PC-3 (cell line): Measurements from ENCODE around the gene UGT1A10. TPM values are rescaled to one million over a fixed set of nuclear protein-coding genes. Genes with fewer than 3 reads are reported as not detected.

Experiments
- ATAC-seq: fragments of 200-7000 bp; cut with Tn5 transposase; 2 replicates; pipeline ENCODE4 v1.9.1; 2020; ENCODE audit warnings: mild to moderate bottlenecking, moderate library complexity
- BruUV-seq: library from RNA; stranded (reverse); fragments of 400-500 nt; replicated peaks from 2 replicates; lab custom pipeline; 2021; lab: Mats Ljungman, UMichigan
- CTCF ChIA-PET: fragments of 300-600 bp; sonication (Branson Sonifier 250); formaldehyde crosslinking; loops from one replicate; lab custom pipeline; 2022; ENCODE audit warnings: antibody characterized with exemption; lab: Charles Lee
- POLR2A ChIA-PET: fragments of 300-600 bp; sonication (Branson Sonifier 250); formaldehyde crosslinking; loops from one replicate; lab custom pipeline; 2022; ENCODE audit warnings: antibody characterized with exemption; ENCODE audit not compliant: unreplicated experiment; lab: Charles Lee
- DNase-seq: peaks from one replicate; pipeline ENCODE4 v3.0.0-alpha.2; 2015
- H2AFZ ChIP-seq: fragments of 300-600 bp; sonication (generic); 2 replicates; pipeline ENCODE4 v1.6.0; 2016; ENCODE audit warnings: antibody characterized with exemption, low read length
- H3F3A ChIP-seq: fragments of 300-600 bp; sonication (generic); one replicate; pipeline ENCODE4 v1.6.0; 2017; ENCODE audit warnings: antibody characterized with exemption, low read length, control low read depth, mild to moderate bottlenecking; ENCODE audit not compliant: unreplicated experiment
- H3K27ac ChIP-seq: fragments of 300-600 bp; sonication (generic); 2 replicates; pipeline ENCODE4 v1.5.1; 2016; ENCODE audit warnings: mild to moderate bottlenecking, low read length
- H3K27me3 ChIP-seq: fragments of 300-600 bp; sonication (generic); 2 replicates; pipeline ENCODE4 v1.6.1; 2016; ENCODE audit warnings: low read length, mixed read lengths
- H3K36me3 ChIP-seq: fragments of 300-600 bp; sonication (generic); 2 replicates; pipeline ENCODE4 v1.6.1; 2016; ENCODE audit warnings: low read depth, mixed run types, low read length, mixed read lengths
- H3K4me1 ChIP-seq: fragments of 300-600 bp; sonication (generic); 2 replicates; pipeline ENCODE4 v1.5.1; 2016; ENCODE audit warnings: low read length; ENCODE audit not compliant: insufficient read depth
- H3K4me2 ChIP-seq: fragments of 300-600 bp; sonication (generic); 2 replicates; pipeline ENCODE4 v1.6.0; 2016; ENCODE audit warnings: low read length
- H3K4me3 ChIP-seq: fragments of 300-600 bp; sonication (generic); 2 replicates; pipeline ENCODE4 v1.5.1; 2016; ENCODE audit warnings: mild to moderate bottlenecking, low read length, mixed read lengths
- H3K79me2 ChIP-seq: fragments of 300-600 bp; sonication (generic); 2 replicates; pipeline ENCODE4 v1.6.1; 2017; ENCODE audit warnings: low read length, mixed read lengths
- H3K9ac ChIP-seq: fragments of 300-600 bp; sonication (generic); 2 replicates; pipeline ENCODE4 v1.6.0; 2016; ENCODE audit warnings: mild to moderate bottlenecking, low read length
- H3K9me2 ChIP-seq: fragments of 300-600 bp; sonication (generic); replicated peaks from 2 replicates; pipeline ENCODE4 v1.6.1; 2016; ENCODE audit warnings: mixed run types, low read length, mixed read lengths
- H3K9me3 ChIP-seq: fragments of 300-600 bp; sonication (generic); 2 replicates; pipeline ENCODE4 v1.6.1; 2016; ENCODE audit warnings: low read length, mixed read lengths
- H4K20me1 ChIP-seq: fragments of 300-600 bp; sonication (generic); 2 replicates; pipeline ENCODE4 v1.6.1; 2016; ENCODE audit warnings: low read length, mixed read lengths
- EZH2 ChIP-seq: fragments of 300-600 bp; sonication (generic); IDR thresholded peaks from one replicate; pipeline ENCODE4 v1.6.1; 2017; ENCODE audit warnings: antibody characterized with exemption, mild to moderate bottlenecking, low read length; ENCODE audit not compliant: unreplicated experiment
- EZH2phosphoT487 ChIP-seq: fragments of 300-600 bp; sonication (generic); IDR thresholded peaks from 2 replicates; pipeline ENCODE4 v1.6.1; 2018; ENCODE audit warnings: mild to moderate bottlenecking, antibody characterized with exemption, low read length, borderline replicate concordance
- intact Hi-C: fragments of 100-400 bp; cut with micrococcal nuclease; formaldehyde crosslinking; loops from 2 replicates; pipeline ENCODE4 v1.9.0; 2023
- total RNA-seq: library from RNA; depleted of rRNA; stranded (reverse); fragments of >200 nt; gene quantifications from 2 replicates; pipeline ENCODE4 v1.2.3, GENCODE V29; 2014
- TF ChIP-seq, protein P1 (sequence below): fragments of 300-600 bp; sonication (generic); conservative IDR thresholded peaks from 2 replicates; pipeline ENCODE4 v1.5.1; 2017; ENCODE audit warnings: antibody characterized with exemption, low read depth, mild to moderate bottlenecking, low read length

UGT1A10 gene
- total RNA-seq, 1 experiment from 2014 or later: not detected

DNA sequence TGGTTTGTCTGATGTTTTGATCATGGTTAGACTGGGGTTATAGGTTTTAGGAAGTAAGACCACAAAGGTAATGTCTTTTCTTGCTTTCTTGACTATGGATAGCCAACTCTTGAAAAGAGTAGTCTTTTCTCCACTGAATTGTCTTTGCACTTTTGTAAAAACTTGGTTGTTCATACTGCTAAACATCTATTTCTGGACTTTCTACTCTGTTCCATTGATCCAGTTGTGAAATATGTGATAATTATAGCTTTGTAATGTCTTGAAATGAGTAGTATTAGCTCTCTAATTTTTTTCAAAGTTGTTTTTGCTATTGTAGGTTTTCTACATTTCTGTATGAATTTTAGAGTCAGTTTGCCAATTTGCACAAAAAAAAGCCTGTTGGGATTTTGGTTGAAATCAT, 22.4 kb downstream of the UGT1A10 start:
- POLR2A ChIA-PET: no interaction called here
- no TSS peak for BruUV-seq
- CTCF ChIA-PET: no interaction called here

DNA sequence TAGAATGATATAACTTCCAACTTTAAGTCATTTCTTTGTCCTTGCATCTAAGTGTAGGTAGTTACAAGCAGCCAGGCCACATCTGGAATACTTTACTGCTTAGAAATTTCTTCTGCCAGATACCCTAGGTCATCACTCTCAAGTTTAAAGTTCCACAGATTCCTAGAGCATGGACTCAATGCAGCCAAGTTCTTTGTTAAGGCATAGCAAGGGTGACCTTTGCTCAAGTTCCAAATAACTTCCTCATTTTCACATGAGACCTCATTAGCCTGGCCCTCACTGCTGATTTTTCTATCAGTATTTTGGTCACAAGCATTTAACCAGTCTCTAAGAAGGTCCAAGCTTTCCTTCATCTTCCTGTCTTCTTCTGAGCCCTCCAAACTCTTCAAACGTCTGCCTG, 27.7 kb downstream of the UGT1A10 start:
- Histone ChIP-seq H3K27me3 (no peaks in the 10 kb centered on the region), H3K9me2 (no peaks in the 10 kb centered on the region), H3K9me3 (no peaks in the 10 kb centered on the region), H3K9ac (no peak overlapping the region), H3K36me3 (no peaks in the 10 kb centered on the region), H3K4me1 (no peaks in the 10 kb centered on the region), H3K4me3 (no peak overlapping the region), H2AFZ (no peak overlapping the region), H3K79me2 (no peaks in the 10 kb centered on the region), H3F3A (no peaks in the 10 kb centered on the region), H3K27ac (no peak overlapping the region), H4K20me1 (no peaks in the 10 kb centered on the region), H3K4me2 (no peak overlapping the region)
- no peak for DNase-seq
- ATAC-seq: no peak
- POLR2A ChIA-PET: no interaction called here
- BruUV-seq: no TSS peak
- TF ChIP-seq, protein P1, sequence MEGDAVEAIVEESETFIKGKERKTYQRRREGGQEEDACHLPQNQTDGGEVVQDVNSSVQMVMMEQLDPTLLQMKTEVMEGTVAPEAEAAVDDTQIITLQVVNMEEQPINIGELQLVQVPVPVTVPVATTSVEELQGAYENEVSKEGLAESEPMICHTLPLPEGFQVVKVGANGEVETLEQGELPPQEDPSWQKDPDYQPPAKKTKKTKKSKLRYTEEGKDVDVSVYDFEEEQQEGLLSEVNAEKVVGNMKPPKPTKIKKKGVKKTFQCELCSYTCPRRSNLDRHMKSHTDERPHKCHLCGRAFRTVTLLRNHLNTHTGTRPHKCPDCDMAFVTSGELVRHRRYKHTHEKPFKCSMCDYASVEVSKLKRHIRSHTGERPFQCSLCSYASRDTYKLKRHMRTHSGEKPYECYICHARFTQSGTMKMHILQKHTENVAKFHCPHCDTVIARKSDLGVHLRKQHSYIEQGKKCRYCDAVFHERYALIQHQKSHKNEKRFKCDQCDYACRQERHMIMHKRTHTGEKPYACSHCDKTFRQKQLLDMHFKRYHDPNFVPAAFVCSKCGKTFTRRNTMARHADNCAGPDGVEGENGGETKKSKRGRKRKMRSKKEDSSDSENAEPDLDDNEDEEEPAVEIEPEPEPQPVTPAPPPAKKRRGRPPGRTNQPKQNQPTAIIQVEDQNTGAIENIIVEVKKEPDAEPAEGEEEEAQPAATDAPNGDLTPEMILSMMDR: no peak
- no peak for TF ChIP-seq EZH2
- intact Hi-C loops: no loop called here
- CTCF ChIA-PET: no interaction called here

More for the DNA sequence above, 22.4 kb downstream of the UGT1A10 start:
- no peak overlapping the region for H3K27ac ChIP-seq
- no peaks in the 10 kb centered on the region for H3K4me1 ChIP-seq
- H3K9me2 ChIP-seq: no peaks in the 10 kb centered on the region
- H3K36me3 ChIP-seq: no peaks in the 10 kb centered on the region
- DNase-seq (no peak), ATAC-seq (no peak)
- no peaks in the 10 kb centered on the region for H4K20me1 ChIP-seq
- H3K9me3 ChIP-seq: no peaks in the 10 kb centered on the region
- H3K9ac ChIP-seq: no peak overlapping the region
- H3K79me2 ChIP-seq: no peaks in the 10 kb centered on the region
- H3F3A ChIP-seq: no peaks in the 10 kb centered on the region
- no peak overlapping the region for H3K4me2 ChIP-seq
- no peaks in the 10 kb centered on the region for H3K27me3 ChIP-seq
- intact Hi-C loops: no loop called here
- TF ChIP-seq EZH2 (no peak), EZH2phosphoT487 (no peak)
- TF ChIP-seq, protein P1: no peak
- no peak overlapping the region for H3K4me3 ChIP-seq
- H2AFZ ChIP-seq: no peak overlapping the region

DNA sequence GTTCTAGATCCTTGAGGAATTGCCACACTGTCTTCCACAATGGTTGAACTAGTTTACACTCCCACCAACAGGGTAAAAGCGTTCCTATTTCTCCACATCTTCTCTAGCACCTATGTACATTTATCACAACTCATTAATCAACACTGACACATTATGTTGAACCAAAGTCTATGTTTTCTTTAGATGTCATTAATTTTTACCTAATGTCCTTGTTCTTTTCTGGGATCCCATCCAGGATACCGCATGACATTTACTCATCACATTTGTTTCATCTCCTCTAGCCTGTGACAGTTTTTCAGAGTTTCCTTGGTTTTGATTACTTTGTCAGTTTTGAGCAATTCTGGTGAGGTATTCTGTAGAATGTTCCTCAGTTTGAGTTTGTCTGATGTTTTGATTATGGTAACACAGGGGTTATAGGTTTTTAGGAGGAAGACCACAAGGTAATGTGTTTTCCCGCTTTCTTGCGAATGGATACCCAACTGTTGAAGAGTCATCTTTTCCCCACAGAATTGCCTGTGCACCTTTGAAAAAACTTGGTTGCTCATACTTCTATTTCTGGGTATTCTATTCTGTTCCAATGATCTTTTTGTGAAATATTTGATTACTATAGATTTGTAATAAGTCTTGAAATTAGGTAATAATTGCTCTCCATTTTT, 32.5 kb downstream of the UGT1A10 start:
- no peaks in the 10 kb centered on the region for H3K9me3 ChIP-seq
- ATAC-seq (no peak), DNase-seq (no peak)
- H3K4me2 ChIP-seq: no peak overlapping the region
- H2AFZ ChIP-seq: no peak overlapping the region
- no peak overlapping the region for H3K4me3 ChIP-seq
- H3K36me3 ChIP-seq: no peaks in the 10 kb centered on the region
- no peaks in the 10 kb centered on the region for H3K27me3 ChIP-seq
- no peaks in the 10 kb centered on the region for H3K79me2 ChIP-seq
- no peaks in the 10 kb centered on the region for H4K20me1 ChIP-seq
- H3F3A ChIP-seq: no peaks in the 10 kb centered on the region
- intact Hi-C loops: no loop called here
- H3K27ac ChIP-seq: no peak overlapping the region
- H3K9me2 ChIP-seq: no peaks in the 10 kb centered on the region
- ChIA-PET POLR2A (no interaction called here), CTCF (no interaction called here)
- no peaks in the 10 kb centered on the region for H3K4me1 ChIP-seq
- no peak overlapping the region for H3K9ac ChIP-seq
- no TSS peak for BruUV-seq
- TF ChIP-seq EZH2phosphoT487: no peak
- no peak for TF ChIP-seq EZH2
- TF ChIP-seq, protein P1: no peak
